ENCODE results near the gene OR4K14.
"Not testable (repeated sequence)": the region's sequence is repeated elsewhere in the genome, so short reads cannot be mapped to it uniquely, and the experiment has no call there.

The OR4K14 gene, protein sequence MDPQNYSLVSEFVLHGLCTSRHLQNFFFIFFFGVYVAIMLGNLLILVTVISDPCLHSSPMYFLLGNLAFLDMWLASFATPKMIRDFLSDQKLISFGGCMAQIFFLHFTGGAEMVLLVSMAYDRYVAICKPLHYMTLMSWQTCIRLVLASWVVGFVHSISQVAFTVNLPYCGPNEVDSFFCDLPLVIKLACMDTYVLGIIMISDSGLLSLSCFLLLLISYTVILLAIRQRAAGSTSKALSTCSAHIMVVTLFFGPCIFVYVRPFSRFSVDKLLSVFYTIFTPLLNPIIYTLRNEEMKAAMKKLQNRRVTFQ

DNA sequence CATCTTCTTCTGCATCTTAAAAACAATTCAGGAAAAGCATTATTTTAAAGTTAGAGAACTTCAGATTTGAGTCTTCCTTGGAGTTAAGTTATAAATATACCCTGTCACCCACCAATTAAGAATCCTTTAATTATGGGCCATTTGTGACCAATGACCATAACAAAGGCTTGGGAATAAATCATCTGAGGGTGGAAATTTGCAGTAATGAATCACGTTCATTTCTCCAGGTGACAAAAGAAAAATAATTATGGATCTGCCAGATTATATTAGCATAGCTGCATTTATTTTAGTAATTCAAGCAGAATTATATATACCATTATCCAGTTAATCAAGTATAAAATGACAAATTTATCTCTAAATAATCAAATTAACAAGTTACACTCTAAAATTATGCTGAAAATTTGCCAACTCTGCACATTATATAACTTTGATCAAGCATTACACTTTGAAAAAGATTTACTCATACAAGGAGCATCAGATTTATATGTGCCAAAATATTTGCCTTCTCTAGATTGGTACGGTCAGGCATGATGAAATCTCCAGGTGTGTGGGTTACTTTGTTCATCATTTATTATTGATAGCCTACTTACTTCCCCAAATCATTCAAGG, at the start of gene OR4K14:
TSS of gene OR4K14 (minus strand) at position 51 of the 609 bp plus-strand sequence. CDS start 4,114 bp downstream, outside the sequence.
- no peak for DNase-seq

- DNase-seq: no peak
These were observed 40.6 kb upstream of the OR4K14 start, which contains the start of gene OR4L1 for GRCh38 chr14:20059745-20060144. Gene OR4L1 (plus strand): TSS chr14:20060045. CDS start chr14:20060045, 0 bp downstream.

GRCh38 chr14:20048202-20048601, 29.1 kb upstream of the OR4K14 start:
- no peak for DNase-seq

- DNase-seq: no peak
These were observed 25.1 kb upstream of the OR4K14 start for GRCh38 chr14:20044243-20044642.

DNA sequence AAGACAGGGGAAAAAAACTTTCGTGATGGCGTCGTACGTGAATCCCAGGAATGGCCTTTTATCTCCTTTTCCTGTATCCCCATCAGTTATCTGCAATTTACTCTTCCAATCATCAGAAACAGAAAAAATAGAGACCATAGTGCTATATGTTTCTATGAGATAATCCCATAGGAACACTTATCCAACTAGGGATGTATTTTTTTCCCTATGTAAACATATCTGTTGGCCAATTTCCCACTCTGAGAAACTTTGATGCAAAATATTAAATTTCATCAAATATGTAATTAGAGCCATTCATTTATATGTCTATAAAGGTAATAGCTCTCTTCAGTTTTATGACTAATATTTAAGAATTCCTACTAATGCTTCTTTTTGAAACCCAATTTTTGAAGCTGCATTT, 16.8 kb upstream of the OR4K14 start, which contains the start of gene OR4K13:
TSS of gene OR4K13 (minus strand) at position 101 of the 400 bp plus-strand sequence. CDS start 1,280 bp downstream, outside the sequence.
- DNase-seq: peak; percentile 13

DNA sequence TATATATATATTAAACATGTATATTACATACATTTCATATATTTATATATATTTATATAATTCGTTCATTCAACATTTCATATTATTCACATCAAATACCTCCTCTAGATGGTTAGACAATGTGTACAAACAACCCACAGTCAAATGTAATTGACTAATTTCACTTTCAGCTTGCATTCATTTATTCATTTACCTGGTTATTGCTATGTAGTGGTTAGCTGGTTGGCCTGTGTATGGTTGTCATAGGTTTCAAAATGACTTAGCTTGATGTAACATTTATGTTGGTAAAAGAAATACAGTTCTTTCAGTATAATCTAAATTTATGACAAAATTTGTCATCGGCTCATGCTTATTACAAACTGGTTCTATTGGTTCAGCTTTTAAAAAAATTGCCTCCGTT, 16.3 kb upstream of the OR4K14 start:
- DNase-seq: no peak

GRCh38 chr14:20031058-20031457, 12.0 kb upstream of the OR4K14 start:
- DNase-seq: no peak

DNA sequence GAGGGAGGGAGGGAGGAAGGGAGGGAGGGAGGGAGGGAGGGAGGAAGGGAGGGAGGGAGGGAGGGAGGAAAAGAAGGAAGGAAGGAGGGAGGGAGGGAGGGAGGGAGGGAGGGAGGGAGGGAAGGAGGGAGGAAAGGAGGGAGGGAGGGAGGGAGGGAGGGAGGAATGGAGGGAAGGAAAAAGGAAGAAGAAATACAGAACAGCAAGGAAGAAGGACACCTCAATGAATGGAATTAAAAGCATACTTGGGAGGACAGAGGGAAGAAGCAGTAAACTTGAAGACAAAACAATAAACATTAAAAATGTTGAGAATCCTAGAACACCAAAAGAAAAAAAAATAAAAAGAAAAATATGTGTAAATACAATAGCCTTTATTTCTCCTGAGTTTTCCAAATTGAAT, 11.0 kb downstream of the OR4K14 start:
- DNase-seq: no peak

- no peak for DNase-seq
These were observed 16.8 kb downstream of the OR4K14 start for GRCh38 chr14:20002319-20002718.

- no peak for DNase-seq
These were observed 17.2 kb downstream of the OR4K14 start, which contains the start of gene OR4Q2 for GRCh38 chr14:20001863-20002262. Gene OR4Q2 (plus strand): TSS chr14:20002163.

DNA sequence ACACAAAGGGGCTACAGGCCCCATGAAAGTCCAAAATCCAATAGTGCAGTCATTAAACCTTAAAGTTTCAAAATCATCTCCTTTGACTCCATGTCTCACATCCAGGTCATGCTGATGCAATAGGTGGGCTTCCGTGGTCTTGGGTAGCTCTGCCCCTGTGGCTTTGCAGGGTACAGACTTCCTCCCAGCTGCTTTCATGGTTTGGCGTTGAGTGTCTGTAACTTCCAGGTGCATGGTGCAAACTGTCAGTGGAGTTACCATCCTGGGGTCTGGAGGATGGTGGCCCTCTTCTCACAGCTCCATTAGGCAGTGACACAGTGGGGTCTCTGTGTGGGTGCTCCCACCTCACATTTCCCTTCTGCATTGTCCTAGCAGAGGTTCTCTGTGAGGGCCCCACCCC, 25.7 kb downstream of the OR4K14 start:
- DNase-seq: no peak

DNA sequence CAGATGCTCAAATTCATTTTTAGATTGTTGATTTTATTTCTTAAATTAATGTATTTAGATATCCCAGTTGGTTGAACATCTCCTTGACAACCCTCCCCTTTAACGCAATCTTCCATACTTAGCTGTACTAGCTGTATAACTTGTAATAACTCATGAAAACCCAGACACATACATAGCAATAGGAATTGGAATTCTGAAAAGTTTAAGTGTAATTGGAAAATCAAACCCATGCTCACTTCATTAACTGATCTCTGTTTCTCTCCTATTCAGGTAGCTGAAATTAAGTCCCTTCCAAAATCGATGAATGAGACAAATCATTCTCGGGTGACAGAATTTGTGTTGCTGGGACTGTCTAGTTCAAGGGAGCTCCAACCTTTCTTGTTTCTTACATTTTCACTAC, 43.8 kb downstream of the OR4K14 start, which contains the start of gene OR4K15:
TSS of gene OR4K15 (plus strand) at position 301 of the 400 bp plus-strand sequence. CDS start at position 301, 0 bp downstream.
- DNase-seq: no peak

DNA sequence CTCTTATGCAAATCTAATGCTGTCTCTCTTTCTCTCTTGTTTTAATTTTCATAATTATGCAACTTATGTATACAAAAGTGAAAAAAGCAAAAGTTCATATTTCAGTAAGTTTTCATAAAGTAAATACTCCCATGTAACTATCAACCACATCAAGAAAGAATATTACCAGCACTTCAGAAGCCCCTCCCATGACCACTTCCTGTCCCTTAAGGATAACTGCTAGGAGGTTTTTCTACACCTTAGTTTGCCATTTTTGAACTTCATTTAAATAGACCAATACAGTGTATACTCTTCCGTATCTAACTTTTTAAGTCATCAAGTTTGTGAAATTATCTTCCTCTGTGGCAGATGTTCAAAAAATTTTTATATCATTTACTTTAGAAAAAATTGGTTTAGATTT, 44.3 kb downstream of the OR4K14 start:
- DNase-seq: no peak

DNA sequence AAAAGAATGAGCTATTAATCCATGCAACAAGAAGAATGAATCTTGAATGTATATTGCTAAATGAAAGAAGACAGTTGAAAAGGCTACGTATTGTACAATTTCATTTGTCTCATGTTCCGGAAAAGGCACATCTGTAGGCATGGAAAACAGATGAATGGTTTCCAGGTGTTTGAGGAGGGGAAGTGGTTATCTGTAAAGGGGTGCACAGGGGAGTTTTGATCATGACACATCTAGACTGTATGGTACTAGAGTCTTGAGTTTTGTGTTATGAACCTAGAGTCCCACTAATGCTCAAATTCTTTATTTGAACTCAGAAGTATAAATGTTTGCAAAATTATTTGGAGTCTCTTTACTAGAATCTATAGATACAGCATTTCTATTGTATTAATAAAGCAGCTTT, 49.4 kb downstream of the OR4K14 start:
- DNase-seq: not testable (repeated sequence)

Data from NCI-H1105 (cell line).